CD4-positive, alpha-beta T cell treated with Interleukin-17A for 1 hour (primary cell): ENCODE data around the gene MICOS13.

Experiments
- DNase-seq: peaks from one replicate; pipeline ENCODE4 v3.0.0-alpha.2; 2020

MICOS13 gene

GRCh38 chr19:5665781-5666513 is 14.4 kb downstream of the MICOS13 start:
- no peak for DNase-seq

DNA sequence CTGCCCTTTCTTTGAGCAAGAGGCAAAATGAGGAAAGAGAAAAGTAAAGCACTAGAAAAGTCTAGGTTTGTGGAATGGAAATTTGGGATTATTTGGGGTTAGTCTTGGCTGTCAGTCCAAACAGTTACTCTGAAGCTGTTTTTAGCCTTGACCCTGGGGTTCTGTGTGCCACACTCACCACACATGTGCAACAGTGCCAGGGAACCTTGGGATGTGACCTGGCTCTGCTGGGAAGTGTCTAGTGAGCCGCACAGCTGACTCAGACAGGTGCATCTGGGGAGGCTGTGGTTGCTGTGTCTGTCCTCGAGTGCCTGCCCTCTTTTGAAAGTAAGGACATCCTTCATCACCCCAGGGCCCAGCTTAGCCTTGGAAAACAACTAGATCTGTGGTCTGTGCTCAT is 15.8 kb downstream of the MICOS13 start:
- DNase-seq = no peak

DNA sequence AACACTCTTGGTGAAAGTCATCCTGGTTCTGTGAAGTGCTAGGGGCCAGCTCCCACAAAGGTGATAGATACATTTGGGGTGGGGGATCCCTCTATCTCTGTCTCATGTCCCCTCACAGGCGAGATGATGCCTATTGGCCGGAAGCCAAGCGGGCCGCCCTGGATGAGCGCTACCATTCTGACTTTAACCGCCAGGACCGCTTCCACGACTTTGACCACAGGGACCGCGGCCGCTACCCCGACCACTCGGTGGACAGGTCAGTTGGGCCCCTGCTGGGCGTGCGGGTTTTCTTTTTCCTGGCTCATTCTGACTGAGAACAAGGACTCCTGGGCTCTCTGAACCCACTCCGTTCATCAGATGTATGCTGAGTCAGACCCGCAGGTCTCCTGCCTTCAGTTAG is 16.4 kb downstream of the MICOS13 start:
- DNase-seq = no peak

- DNase-seq = no peak
Observed at GRCh38 chr19:5661483-5661882, 18.8 kb downstream of the MICOS13 start.

DNA sequence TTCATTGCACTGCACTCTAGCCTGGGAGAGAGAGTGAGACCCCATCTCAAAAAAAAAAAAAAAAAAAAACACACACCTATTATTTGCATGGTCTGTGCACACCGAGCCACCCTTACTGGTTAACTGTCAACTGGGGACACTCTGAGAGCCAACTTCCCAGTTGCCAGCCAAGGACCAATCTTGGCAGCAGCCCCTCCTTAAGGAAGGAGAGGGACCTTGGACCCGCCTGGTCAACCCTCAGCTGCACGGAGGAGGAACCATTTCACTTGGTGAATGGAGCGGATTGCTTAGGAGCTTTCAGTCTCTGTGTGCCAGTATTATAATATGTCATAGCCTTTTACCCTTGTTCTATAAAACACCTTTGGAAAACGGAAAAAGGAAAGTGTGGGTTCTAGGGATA is 24.9 kb downstream of the MICOS13 start:
- no peak for DNase-seq

GRCh38 chr19:5654931-5655330 is 25.4 kb downstream of the MICOS13 start:
- no peak for DNase-seq

GRCh38 chr19:5652261-5652660 is 28.1 kb downstream of the MICOS13 start:
- DNase-seq = no peak

- DNase-seq = no peak
Observed at GRCh38 chr19:5651361-5651760, 29.0 kb downstream of the MICOS13 start.

GRCh38 chr19:5648464-5648863 is 31.9 kb downstream of the MICOS13 start:
- DNase-seq = no peak

DNA sequence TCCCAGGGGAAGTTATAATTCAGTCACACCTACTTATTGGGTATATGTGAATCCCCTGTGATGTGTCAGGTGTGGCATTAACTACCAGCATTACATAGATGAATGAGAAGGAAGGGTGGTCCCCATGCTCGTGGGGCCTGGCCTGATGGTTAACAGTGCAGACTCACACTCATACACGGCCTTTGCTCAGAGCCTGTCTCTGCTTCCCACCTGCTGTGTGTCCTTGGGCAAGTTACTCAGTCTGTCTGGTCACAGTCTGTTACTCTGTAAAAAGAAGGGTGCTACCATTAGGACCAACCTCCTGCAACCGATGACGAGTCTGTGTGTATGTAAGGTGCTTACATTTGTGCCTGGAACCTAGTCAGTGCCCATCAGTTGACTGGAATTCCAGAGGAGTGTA is 33.6 kb downstream of the MICOS13 start:
- no peak for DNase-seq

- DNase-seq = no peak
Observed at GRCh38 chr19:5645409-5645808, 34.9 kb downstream of the MICOS13 start.

DNA sequence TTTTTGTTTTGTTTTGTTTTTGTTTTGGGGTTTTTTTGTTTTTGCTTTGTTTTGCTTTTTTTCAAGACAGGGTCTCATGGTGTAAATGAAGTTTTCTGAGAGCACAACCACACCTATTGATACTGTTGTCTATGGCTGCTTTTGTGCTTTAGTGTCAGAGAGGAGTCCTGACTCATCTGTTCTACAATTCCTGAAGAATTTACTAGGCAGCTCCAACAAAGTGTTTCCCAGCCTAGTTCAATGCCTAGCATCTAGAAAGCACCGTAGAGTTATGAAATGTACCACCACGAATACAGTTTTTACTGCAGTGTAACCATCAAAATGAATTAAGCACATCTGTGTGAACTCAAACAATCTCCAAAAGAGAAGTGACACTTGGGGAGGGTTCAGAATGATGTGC is 36.3 kb downstream of the MICOS13 start:
- DNase-seq = no peak

GRCh38 chr19:5643060-5643459 is 37.3 kb downstream of the MICOS13 start:
- DNase-seq = no peak

GRCh38 chr19:5642204-5642603 is 38.1 kb downstream of the MICOS13 start:
- no peak for DNase-seq

DNA sequence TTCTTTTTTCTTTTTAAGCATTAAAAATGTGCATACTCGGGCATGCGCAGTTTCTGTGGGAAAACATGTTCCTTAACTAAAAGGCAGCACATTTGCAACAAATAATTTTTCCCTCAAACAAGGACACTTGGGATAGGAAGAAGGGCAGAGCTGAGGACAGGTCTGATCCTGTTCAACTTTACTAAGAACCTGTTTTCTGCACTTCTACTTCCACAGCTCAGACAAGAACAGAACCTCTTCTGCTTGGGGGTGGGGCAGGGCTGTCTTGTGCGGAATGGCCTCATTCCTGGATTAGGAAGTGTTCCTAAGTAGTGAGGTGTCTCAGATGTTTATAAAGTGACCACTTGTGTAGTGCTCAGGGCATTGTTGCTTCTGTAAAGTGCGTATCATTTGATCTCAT is 39.1 kb downstream of the MICOS13 start:
- DNase-seq = no peak

DNA sequence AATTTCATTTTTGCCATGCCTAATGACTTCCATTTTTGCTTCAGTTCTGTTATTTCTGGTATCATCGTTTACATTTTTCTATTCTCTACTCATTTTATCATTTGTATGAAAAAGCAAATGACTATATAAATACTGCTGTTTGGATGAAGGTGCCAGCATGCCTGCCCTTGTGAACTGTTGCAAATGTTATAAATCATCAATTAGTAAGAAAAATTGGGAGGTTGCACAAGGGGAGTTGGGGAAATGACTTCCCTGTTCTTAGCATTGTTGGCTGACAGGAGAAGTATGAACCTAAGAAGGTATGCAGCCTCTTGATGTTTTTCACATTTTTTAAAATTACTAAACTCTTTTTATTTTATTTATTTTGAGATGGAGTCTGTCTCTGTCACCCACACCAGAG is 42.3 kb downstream of the MICOS13 start:
- DNase-seq = no peak

GRCh38 chr19:5635427-5635826 is 44.9 kb downstream of the MICOS13 start:
- no peak for DNase-seq

DNA sequence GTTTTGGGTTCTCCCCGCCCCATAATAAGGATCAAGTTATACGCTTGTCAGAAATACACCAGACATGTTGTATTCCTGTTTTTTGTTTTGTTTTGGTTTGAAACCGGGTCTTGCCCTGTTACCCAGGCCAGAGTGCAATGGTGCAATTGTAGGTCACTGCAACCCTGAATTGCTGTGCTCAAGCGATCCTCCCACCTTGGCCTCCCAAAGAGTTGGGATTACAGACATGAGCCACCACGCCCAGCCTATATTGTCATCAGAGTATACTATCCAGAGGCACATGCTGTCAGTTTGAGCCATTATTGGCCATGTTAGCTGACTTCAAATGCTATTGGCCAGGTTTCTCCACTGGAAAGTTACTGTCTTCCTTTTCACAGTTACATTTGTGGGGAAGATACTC is 47.7 kb downstream of the MICOS13 start:
- DNase-seq = no peak

DNA sequence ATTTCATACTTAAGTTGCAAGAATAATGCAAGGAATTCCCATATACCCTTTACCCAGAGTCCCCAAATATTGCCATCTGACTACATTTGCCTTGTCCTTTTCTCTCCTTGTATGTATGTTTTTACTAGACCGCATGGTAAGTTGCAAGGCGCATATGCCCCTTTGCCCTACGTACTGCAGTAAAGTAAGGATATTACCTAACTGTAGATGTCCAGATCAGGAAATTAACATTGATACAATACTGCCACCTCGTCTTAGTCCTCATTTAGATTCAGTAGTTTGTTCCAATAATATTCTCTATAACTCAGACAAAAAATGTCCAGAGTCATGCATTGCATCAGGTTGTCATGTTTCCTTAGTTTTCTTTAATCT is 48.1 kb downstream of the MICOS13 start:
- DNase-seq = no peak

- DNase-seq = no peak
Observed at GRCh38 chr19:5631567-5632240, 48.6 kb downstream of the MICOS13 start.

GRCh38 chr19:5628919-5629481 is 51.3 kb downstream of the MICOS13 start:
- no peak for DNase-seq

GRCh38 chr19:5628461-5628860 is 51.9 kb downstream of the MICOS13 start:
- no peak for DNase-seq
